ENCODE results near the gene SCN7A. TPM values are rescaled to one million over a fixed set of nuclear protein-coding genes. Genes with fewer than 3 reads are reported as not detected.

The SCN7A gene
- total RNA-seq, 1 donor from 2014 or later, result 0.36 TPM

GRCh38 chr2:166472332-166472731 lies 21.7 kb downstream of the SCN7A start:
- Mint-ChIP-seq H3K36me3 (ENCODE audit: low read depth, unreplicated experiment) (no peaks in the 10 kb centered on the region), H3K9me3 (ENCODE audit: unreplicated experiment) (no peaks in the 10 kb centered on the region), H3K4me1 (ENCODE audit: low read depth, unreplicated experiment) (no peaks in the 10 kb centered on the region), H3K4me3 (ENCODE audit: unreplicated experiment) (no peak overlapping the region), H3K27me3 (ENCODE audit: low read depth, unreplicated experiment) (no peaks in the 10 kb centered on the region), H3K27ac (ENCODE audit: unreplicated experiment) (no peak overlapping the region)
- TF ChIP-seq EZH2 (IDR thresholded peaks at IDR 0.05; ENCODE audit: insufficient read depth, low read length) (no peak), CTCF (IDR thresholded peaks at IDR 0.05; ENCODE audit: insufficient read depth, low read depth, low read length) (no peak)
- no peak overlapping the region for H3K4me2 ChIP-seq (ENCODE audit: low read length)
- no peaks in the 10 kb centered on the region for H3K4me1 ChIP-seq (ENCODE audit: insufficient read depth, low read length)
- H3K36me3 ChIP-seq (ENCODE audit: insufficient read depth, low read length), result no peaks in the 10 kb centered on the region
- no peak overlapping the region for H3K4me3 ChIP-seq (ENCODE audit: insufficient read depth, low read depth, low read length)
- no peak overlapping the region for H3K27ac ChIP-seq (ENCODE audit: low read depth, low read length)
- no peak for DNase-seq (ENCODE audit: low read depth)
- no peak overlapping the region for H2AFZ ChIP-seq (ENCODE audit: low read depth, low read length)
- H4K20me1 ChIP-seq (ENCODE audit: insufficient read depth, low read length), result no peaks in the 10 kb centered on the region
- H3K9me3 ChIP-seq (ENCODE audit: insufficient read depth, low read depth, low read length), result no peaks in the 10 kb centered on the region
- no peaks in the 10 kb centered on the region for H3K79me2 ChIP-seq (ENCODE audit: insufficient read depth, low read length)
- H3K27me3 ChIP-seq (ENCODE audit: insufficient read depth, low read length), result no peaks in the 10 kb centered on the region
- no peak for FAIRE-seq
- no peak overlapping the region for H3K9ac ChIP-seq (ENCODE audit: low read length)

DNA sequence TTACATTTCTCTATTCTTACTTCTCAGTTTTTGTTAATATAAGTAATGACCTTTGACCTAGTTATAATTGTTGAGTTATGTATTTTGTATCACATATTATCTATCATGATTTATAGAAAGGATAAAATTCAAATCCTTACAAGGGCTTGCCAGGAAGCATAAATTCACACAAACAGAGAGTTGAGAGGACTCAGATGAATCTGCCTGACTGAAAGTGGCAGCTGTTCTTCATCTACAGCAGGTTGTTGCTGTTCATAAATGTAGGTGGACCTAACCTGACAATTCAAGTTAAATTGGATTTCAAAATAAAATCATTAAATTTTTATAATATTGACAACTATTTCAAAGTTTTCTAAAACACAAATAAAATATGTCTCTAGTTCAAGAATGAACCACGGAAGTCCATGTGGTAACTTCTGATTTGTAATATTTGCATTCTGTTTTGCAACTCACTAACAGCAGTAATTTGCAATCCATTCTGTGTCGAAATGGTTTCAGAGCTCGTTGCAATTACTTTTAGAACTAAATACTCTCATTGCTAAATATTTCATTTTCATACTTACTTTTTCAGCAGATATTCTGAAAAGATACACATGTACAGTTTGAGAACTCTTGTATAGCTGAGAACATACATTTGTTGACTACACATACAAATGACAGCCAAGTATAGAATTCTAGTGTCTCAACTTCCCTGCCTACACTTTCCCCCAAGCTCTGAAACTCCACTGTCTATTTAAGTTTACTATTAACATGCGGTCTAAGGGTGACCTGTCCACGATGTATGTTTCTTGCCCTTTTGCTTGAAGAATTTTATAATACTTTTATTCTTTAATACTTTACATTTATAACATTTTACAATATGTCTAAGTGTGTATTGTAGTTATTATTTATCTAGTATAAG lies 25.7 kb downstream of the SCN7A start:
- Histone ChIP-seq H3K27ac (ENCODE audit: low read depth, low read length) (no peak overlapping the region), H3K79me2 (ENCODE audit: insufficient read depth, low read length) (no peaks in the 10 kb centered on the region), H4K20me1 (ENCODE audit: insufficient read depth, low read length) (no peaks in the 10 kb centered on the region), H3K4me2 (ENCODE audit: low read length) (no peak overlapping the region), H3K4me3 (ENCODE audit: insufficient read depth, low read depth, low read length) (no peak overlapping the region), H3K27me3 (ENCODE audit: insufficient read depth, low read length) (no peaks in the 10 kb centered on the region), H3K4me1 (ENCODE audit: insufficient read depth, low read length) (no peaks in the 10 kb centered on the region), H3K9ac (ENCODE audit: low read length) (no peak overlapping the region), H2AFZ (ENCODE audit: low read depth, low read length) (no peak overlapping the region), H3K9me3 (ENCODE audit: insufficient read depth, low read depth, low read length) (no peaks in the 10 kb centered on the region), H3K36me3 (ENCODE audit: insufficient read depth, low read length) (no peaks in the 10 kb centered on the region)
- Mint-ChIP-seq H3K36me3 (ENCODE audit: low read depth, unreplicated experiment) (no peaks in the 10 kb centered on the region), H3K27ac (ENCODE audit: unreplicated experiment) (no peak overlapping the region), H3K4me1 (ENCODE audit: low read depth, unreplicated experiment) (no peaks in the 10 kb centered on the region), H3K9me3 (ENCODE audit: unreplicated experiment) (no peaks in the 10 kb centered on the region), H3K4me3 (ENCODE audit: unreplicated experiment) (no peak overlapping the region), H3K27me3 (ENCODE audit: low read depth, unreplicated experiment) (no peaks in the 10 kb centered on the region)
- DNase-seq (ENCODE audit: low read depth), result no peak
- FAIRE-seq, result no peak
- TF ChIP-seq CTCF (IDR thresholded peaks at IDR 0.05; ENCODE audit: insufficient read depth, low read depth, low read length), result no peak
- TF ChIP-seq EZH2 (IDR thresholded peaks at IDR 0.05; ENCODE audit: insufficient read depth, low read length), result no peak

- Histone ChIP-seq H3K4me2 (ENCODE audit: low read length) (no peak overlapping the region), H3K27ac (ENCODE audit: low read depth, low read length) (no peak overlapping the region), H3K4me3 (ENCODE audit: insufficient read depth, low read depth, low read length) (no peak overlapping the region), H3K9me3 (ENCODE audit: insufficient read depth, low read depth, low read length) (no peaks in the 10 kb centered on the region), H3K9ac (ENCODE audit: low read length) (no peak overlapping the region), H2AFZ (ENCODE audit: low read depth, low read length) (no peak overlapping the region), H3K27me3 (ENCODE audit: insufficient read depth, low read length) (no peaks in the 10 kb centered on the region), H3K36me3 (ENCODE audit: insufficient read depth, low read length) (no peaks in the 10 kb centered on the region), H4K20me1 (ENCODE audit: insufficient read depth, low read length) (no peaks in the 10 kb centered on the region), H3K4me1 (ENCODE audit: insufficient read depth, low read length) (no peaks in the 10 kb centered on the region), H3K79me2 (ENCODE audit: insufficient read depth, low read length) (no peaks in the 10 kb centered on the region)
- no peaks in the 10 kb centered on the region for H3K9me3 Mint-ChIP-seq (ENCODE audit: unreplicated experiment)
- TF ChIP-seq CTCF (IDR thresholded peaks at IDR 0.05; ENCODE audit: insufficient read depth, low read depth, low read length), result no peak
- no peak for TF ChIP-seq EZH2 (IDR thresholded peaks at IDR 0.05; ENCODE audit: insufficient read depth, low read length)
- FAIRE-seq, result no peak
- H3K36me3 Mint-ChIP-seq (ENCODE audit: low read depth, unreplicated experiment), result no peaks in the 10 kb centered on the region
- no peak overlapping the region for H3K27ac Mint-ChIP-seq (ENCODE audit: unreplicated experiment)
- no peak for DNase-seq (ENCODE audit: low read depth)
- no peaks in the 10 kb centered on the region for H3K27me3 Mint-ChIP-seq (ENCODE audit: low read depth, unreplicated experiment)
- no peak overlapping the region for H3K4me3 Mint-ChIP-seq (ENCODE audit: unreplicated experiment)
- H3K4me1 Mint-ChIP-seq (ENCODE audit: low read depth, unreplicated experiment), result no peaks in the 10 kb centered on the region
Observed at GRCh38 chr2:166464187-166464586, 29.9 kb downstream of the SCN7A start.
